ENCODE data around the gene PLEKHN1. TPM values are rescaled to one million over a fixed set of nuclear protein-coding genes. Genes with fewer than 3 reads are reported as not detected.

The PLEKHN1 gene
- total RNA-seq, 1 experiment from 2014 or later, result 9.1 TPM

DNA sequence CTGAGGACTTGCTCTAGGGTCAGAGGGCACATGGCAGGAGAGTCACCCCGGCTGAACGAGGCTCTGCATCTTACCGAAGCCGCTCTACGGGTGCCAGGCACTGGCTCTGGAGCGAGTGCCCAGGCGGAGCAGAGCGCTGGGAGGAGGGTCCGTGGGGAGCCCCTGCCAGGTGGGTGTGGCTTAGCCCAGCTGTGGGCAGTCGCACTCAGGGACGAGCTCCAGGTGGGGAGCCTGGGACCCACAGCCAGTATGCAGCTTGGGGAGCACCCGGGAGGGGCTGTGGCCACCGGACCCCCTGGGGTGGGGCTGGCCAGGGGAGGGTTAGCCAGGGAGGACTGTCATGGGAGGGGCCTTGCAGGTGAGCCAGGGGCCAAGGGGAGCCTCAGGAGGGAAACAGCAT, 57.4 kb downstream of the PLEKHN1 start:
- Histone ChIP-seq H3K9me3 (ENCODE audit: insufficient read depth, low read depth) (no peaks in the 10 kb centered on the region), H3K79me2 (ENCODE audit: low read depth) (peaks cover 62% of the 10 kb centered on the region), H3K36me3 (ENCODE audit: low read depth) (no peaks in the 10 kb centered on the region), H3K4me3 (no peak overlapping the region), H4K20me1 (ENCODE audit: insufficient read depth) (peaks cover 5% of the 10 kb centered on the region; the same call in 1 of the 2 replicates), H3K27me3 (ENCODE audit: insufficient read depth, low read depth) (no peaks in the 10 kb centered on the region), H3K4me2 (peak overlapping the region; percentile 88; the same call in 1 of the 2 replicates), H2AFZ (no peak overlapping the region), H3K9me2 (ENCODE audit: insufficient read depth) (no peaks in the 10 kb centered on the region), H3F3A (ENCODE audit: insufficient read depth, low read depth) (peaks cover 28% of the 10 kb centered on the region), H3K4me1 (replicated peaks; ENCODE audit: insufficient read depth) (peaks cover 40% of the 10 kb centered on the region), H3K27ac (peak overlapping the region; percentile 24; the same call in 1 of the 2 replicates)
- TF ChIP-seq EZH2 (IDR thresholded peaks at IDR 0.05; ENCODE audit: low read depth), result no peak
- no peak for TF ChIP-seq CTCF (conservative IDR thresholded peaks at IDR 0.05)
- CTCF ChIA-PET, result no interaction called here
- DNase-seq, result peak in 1 of 2 experiments; percentile 62
- intact Hi-C loops (cut with micrococcal nuclease; ENCODE audit: unreplicated experiment), result loop anchor here (2.0 to 5.0 kb wide), 2 partner anchors 49 to 141 kb away; partner anchors contain the start of gene RNF223
- no TSS peak for BruUV-seq (replicated peaks)
- POLR2A ChIA-PET (ENCODE audit: unreplicated experiment), result no interaction called here

DNA sequence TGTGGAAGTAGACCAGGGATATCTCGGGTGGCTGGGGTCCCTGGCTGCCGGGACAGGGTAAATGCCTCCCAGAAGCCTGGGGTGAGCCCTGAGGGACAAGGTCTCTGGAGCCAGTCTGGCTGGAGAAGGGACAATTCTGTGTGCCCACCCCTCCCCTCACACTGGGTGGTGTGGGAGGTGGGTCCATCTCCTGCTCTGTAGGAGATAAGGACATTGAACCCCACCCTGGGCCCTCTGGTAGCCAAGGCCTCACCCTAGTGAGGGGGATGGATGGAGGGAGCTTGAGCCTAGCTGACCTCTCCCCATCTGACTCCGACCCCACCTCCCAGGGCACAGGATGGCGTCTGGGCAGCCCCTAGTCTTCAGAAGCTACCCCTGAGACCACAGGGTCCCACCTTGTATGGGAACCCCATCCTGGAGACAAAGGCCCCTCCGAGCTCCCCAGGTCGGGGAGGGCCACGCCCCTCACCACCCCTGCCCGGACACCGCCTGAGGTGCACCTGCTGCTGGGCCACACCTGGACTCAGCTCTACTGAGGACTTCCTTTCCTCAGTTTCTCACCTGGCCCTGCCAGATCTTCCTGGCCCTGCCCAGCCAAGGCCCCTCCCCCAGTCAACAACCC, 58.0 kb downstream of the PLEKHN1 start:
- peaks cover 5% of the 10 kb centered on the region; the same call in 1 of the 2 replicates for H4K20me1 ChIP-seq (ENCODE audit: insufficient read depth)
- peak overlapping the region; percentile 88 for H3K4me2 ChIP-seq
- H3K9me2 ChIP-seq (ENCODE audit: insufficient read depth), result no peaks in the 10 kb centered on the region
- no peaks in the 10 kb centered on the region for H3K9me3 ChIP-seq (ENCODE audit: insufficient read depth, low read depth)
- BruUV-seq (replicated peaks), result no TSS peak
- H3K4me3 ChIP-seq, result no peak overlapping the region; the same call in 1 of the 2 replicates
- peak overlapping the region; percentile 24; the same call in 1 of the 2 replicates for H3K27ac ChIP-seq
- H3F3A ChIP-seq (ENCODE audit: insufficient read depth, low read depth), result peaks cover 28% of the 10 kb centered on the region
- H3K36me3 ChIP-seq (ENCODE audit: low read depth), result no peaks in the 10 kb centered on the region
- peak in 1 of 2 experiments; percentile 37 for DNase-seq
- TF ChIP-seq EZH2 (IDR thresholded peaks at IDR 0.05; ENCODE audit: low read depth), result no peak
- no peak for TF ChIP-seq CTCF (conservative IDR thresholded peaks at IDR 0.05)
- no peak overlapping the region for H2AFZ ChIP-seq
- H3K27me3 ChIP-seq (ENCODE audit: insufficient read depth, low read depth), result no peaks in the 10 kb centered on the region
- intact Hi-C loops (cut with micrococcal nuclease; ENCODE audit: unreplicated experiment), result loop anchor here (2.0 to 5.0 kb wide), 2 partner anchors 48 to 141 kb away; partner anchors contain the start of gene RNF223
- H3K4me1 ChIP-seq (replicated peaks; ENCODE audit: insufficient read depth), result peaks cover 40% of the 10 kb centered on the region
- POLR2A ChIA-PET (ENCODE audit: unreplicated experiment), result no interaction called here
- CTCF ChIA-PET, result no interaction called here
- peaks cover 62% of the 10 kb centered on the region for H3K79me2 ChIP-seq (ENCODE audit: low read depth)

- H3F3A ChIP-seq (ENCODE audit: insufficient read depth, low read depth), result peaks cover 28% of the 10 kb centered on the region
- H4K20me1 ChIP-seq (ENCODE audit: insufficient read depth), result peaks cover 5% of the 10 kb centered on the region; the same call in 1 of the 2 replicates
- H3K27ac ChIP-seq, result peak overlapping the region; percentile 61
- no peaks in the 10 kb centered on the region for H3K9me3 ChIP-seq (ENCODE audit: insufficient read depth, low read depth)
- DNase-seq, result peak; percentile 91 to 92
- peaks cover 40% of the 10 kb centered on the region for H3K4me1 ChIP-seq (replicated peaks; ENCODE audit: insufficient read depth)
- H2AFZ ChIP-seq, result no peak overlapping the region
- CTCF ChIA-PET, result no interaction called here
- H3K4me3 ChIP-seq, result peak overlapping the region; percentile 55
- H3K4me2 ChIP-seq, result peak overlapping the region; percentile 88
- TF ChIP-seq EZH2 (IDR thresholded peaks at IDR 0.05; ENCODE audit: low read depth), result no peak
- no peak for TF ChIP-seq CTCF (conservative IDR thresholded peaks at IDR 0.05)
- intact Hi-C loops (cut with micrococcal nuclease; ENCODE audit: unreplicated experiment), result loop anchor here (2.0 to 5.0 kb wide), 2 partner anchors 47 to 140 kb away; partner anchors contain the start of gene RNF223
- H3K27me3 ChIP-seq (ENCODE audit: insufficient read depth, low read depth), result no peaks in the 10 kb centered on the region
- no TSS peak for BruUV-seq (replicated peaks)
- no peaks in the 10 kb centered on the region for H3K9me2 ChIP-seq (ENCODE audit: insufficient read depth)
- H3K79me2 ChIP-seq (ENCODE audit: low read depth), result peaks cover 62% of the 10 kb centered on the region
- no peaks in the 10 kb centered on the region for H3K36me3 ChIP-seq (ENCODE audit: low read depth)
- POLR2A ChIA-PET (ENCODE audit: unreplicated experiment), result interaction anchor here (0.5 kb wide), 1 partner anchor 91 kb away, joined by 6 read pairs; the partner anchor contains the start of gene C1orf159
These were observed 58.8 kb downstream of the PLEKHN1 start for GRCh38 chr1:1024771-1025699.
